ENCODE measurements around the gene C1GALT1. TPM values are rescaled to one million over a fixed set of nuclear protein-coding genes. Genes with fewer than 3 reads are reported as not detected.
"Not testable (repeated sequence)": the region's sequence is repeated elsewhere in the genome, so short reads cannot be mapped to it uniquely, and the experiment has no call there.

The C1GALT1 gene
- total RNA-seq, 1 donor from 2014 or later = 31.1 TPM

DNA sequence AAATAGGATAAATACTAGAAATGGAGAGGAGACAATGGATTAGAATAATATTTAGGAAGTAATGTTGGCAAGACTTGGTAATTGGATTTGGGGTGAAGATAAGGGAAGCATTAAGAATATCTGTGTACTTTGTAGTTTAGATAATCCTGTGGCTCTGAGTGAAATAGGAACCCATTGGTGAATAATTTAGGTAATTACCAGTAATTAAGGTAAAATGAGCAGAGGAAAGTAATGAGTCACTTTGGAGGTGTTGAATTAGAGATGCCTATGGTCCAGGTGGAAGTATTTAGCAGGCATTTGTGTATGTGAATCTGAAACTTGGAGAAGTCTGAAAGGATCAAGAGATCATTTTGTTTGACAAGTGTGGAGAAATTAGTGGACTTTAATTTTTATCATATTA lies 5.7 kb downstream of the C1GALT1 start:
- Histone ChIP-seq H3K36me3 (ENCODE audit: control insufficient read depth, insufficient read depth, low read length) (no peaks in the 10 kb centered on the region), H3K27me3 (ENCODE audit: control insufficient read depth, insufficient read depth, low read length) (no peaks in the 10 kb centered on the region), H3K4me3 (ENCODE audit: low read depth, low read length) (no peak overlapping the region)
- FAIRE-seq (no peak), DNase-seq (ENCODE audit: low read depth) (no peak)
- TF ChIP-seq, protein P1, sequence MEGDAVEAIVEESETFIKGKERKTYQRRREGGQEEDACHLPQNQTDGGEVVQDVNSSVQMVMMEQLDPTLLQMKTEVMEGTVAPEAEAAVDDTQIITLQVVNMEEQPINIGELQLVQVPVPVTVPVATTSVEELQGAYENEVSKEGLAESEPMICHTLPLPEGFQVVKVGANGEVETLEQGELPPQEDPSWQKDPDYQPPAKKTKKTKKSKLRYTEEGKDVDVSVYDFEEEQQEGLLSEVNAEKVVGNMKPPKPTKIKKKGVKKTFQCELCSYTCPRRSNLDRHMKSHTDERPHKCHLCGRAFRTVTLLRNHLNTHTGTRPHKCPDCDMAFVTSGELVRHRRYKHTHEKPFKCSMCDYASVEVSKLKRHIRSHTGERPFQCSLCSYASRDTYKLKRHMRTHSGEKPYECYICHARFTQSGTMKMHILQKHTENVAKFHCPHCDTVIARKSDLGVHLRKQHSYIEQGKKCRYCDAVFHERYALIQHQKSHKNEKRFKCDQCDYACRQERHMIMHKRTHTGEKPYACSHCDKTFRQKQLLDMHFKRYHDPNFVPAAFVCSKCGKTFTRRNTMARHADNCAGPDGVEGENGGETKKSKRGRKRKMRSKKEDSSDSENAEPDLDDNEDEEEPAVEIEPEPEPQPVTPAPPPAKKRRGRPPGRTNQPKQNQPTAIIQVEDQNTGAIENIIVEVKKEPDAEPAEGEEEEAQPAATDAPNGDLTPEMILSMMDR (IDR thresholded peaks at IDR 0.05; ENCODE audit: insufficient read depth, low read length, severe bottlenecking) = no peak

GRCh38 chr7:7188742-7189141 lies 6.4 kb downstream of the C1GALT1 start:
- FAIRE-seq = no peak
- no peaks in the 10 kb centered on the region for H3K36me3 ChIP-seq (ENCODE audit: control insufficient read depth, insufficient read depth, low read length)
- H3K4me3 ChIP-seq (ENCODE audit: low read depth, low read length) = no peak overlapping the region
- no peaks in the 10 kb centered on the region for H3K27me3 ChIP-seq (ENCODE audit: control insufficient read depth, insufficient read depth, low read length)
- DNase-seq (ENCODE audit: low read depth) = no peak
- TF ChIP-seq, protein P1 (IDR thresholded peaks at IDR 0.05; ENCODE audit: insufficient read depth, low read length, severe bottlenecking) = no peak

DNA sequence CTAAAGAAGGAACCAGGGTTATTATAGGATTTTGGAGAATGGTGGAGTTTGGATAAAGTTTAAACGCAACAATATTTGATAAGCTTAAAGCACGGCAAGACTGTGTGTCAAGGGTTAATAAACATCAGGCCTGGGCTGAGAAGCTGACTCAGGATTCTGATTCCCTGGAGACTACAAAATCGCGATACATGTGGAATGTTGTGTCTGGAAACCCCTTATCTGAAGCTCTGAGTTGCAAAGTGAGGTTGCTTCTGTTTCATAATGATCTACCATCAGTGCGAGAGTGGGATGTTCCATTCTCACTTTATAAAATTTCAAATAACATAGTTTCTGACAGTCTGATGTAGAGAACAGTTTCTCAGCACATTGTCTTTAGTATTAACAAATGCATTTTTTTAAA lies 7.8 kb downstream of the C1GALT1 start:
- Histone ChIP-seq H3K27me3 (ENCODE audit: control insufficient read depth, insufficient read depth, low read length) (no peaks in the 10 kb centered on the region), H3K36me3 (ENCODE audit: control insufficient read depth, insufficient read depth, low read length) (no peaks in the 10 kb centered on the region), H3K4me3 (ENCODE audit: low read depth, low read length) (no peak overlapping the region)
- no peak for DNase-seq (ENCODE audit: low read depth)
- no peak for FAIRE-seq
- TF ChIP-seq, protein P1 (IDR thresholded peaks at IDR 0.05; ENCODE audit: insufficient read depth, low read length, severe bottlenecking) = no peak

GRCh38 chr7:7191137-7191536 lies 8.8 kb downstream of the C1GALT1 start:
- TF ChIP-seq, protein P1 (IDR thresholded peaks at IDR 0.05; ENCODE audit: insufficient read depth, low read length, severe bottlenecking) = no peak
- FAIRE-seq (no peak), DNase-seq (ENCODE audit: low read depth) (no peak)
- no peaks in the 10 kb centered on the region for H3K27me3 ChIP-seq (ENCODE audit: control insufficient read depth, insufficient read depth, low read length)
- no peaks in the 10 kb centered on the region for H3K36me3 ChIP-seq (ENCODE audit: control insufficient read depth, insufficient read depth, low read length)
- no peak overlapping the region for H3K4me3 ChIP-seq (ENCODE audit: low read depth, low read length)

DNA sequence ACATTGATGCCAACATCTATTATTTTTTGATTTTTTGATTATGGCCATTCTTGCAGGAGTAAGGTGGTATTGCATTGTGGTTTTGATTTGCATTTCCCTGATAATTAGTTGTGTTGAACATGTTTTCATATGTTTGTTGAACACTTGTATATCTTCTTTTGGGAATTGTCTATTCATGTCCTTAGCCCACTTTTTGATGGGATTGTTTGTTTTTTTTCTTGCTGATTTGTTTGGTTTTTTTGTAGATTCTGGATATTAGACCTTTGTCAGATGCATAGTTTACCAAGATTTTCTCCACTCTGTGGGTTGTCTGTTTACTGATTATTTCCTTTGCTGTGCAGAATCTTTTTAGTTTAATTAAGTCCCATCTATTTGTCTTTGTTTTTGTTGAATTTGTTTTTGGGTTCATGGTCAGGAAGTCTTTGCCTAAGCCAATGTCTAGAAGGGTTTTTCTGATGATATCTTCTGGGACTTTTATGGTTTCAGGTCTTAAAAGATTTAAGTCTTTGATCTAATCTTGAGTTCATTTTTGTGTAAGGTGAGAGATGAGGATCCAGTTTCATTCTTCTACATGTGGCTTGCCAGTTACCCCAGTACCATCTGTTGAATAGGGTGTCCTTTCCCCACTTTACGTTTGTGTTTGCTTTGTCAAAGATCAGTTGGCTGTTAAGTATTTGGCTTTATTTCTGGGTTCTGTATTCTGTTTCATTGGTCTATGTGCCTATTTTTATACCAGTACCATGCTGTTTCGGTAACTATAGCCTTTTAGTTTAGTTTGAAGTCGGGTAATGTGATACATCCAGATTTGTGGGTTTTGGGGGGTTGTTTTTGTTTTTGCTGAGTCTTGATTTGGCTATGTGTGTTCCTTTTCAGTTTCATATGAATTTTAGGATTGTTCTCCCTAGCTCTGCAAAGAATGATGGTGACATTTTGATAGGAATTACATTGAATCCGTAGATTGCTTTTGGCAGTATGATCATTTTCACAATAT lies 10.7 kb downstream of the C1GALT1 start:
- not testable (repeated sequence) for H3K36me3 ChIP-seq (ENCODE audit: control insufficient read depth, insufficient read depth, low read length); H3K4me3 ChIP-seq (ENCODE audit: low read depth, low read length); H3K27me3 ChIP-seq (ENCODE audit: control insufficient read depth, insufficient read depth, low read length); DNase-seq (ENCODE audit: low read depth); FAIRE-seq

GRCh38 chr7:7199592-7199991 lies 17.2 kb downstream of the C1GALT1 start:
- H3K27me3 ChIP-seq (ENCODE audit: control insufficient read depth, insufficient read depth, low read length); FAIRE-seq; H3K4me3 ChIP-seq (ENCODE audit: low read depth, low read length); DNase-seq (ENCODE audit: low read depth); H3K36me3 ChIP-seq (ENCODE audit: control insufficient read depth, insufficient read depth, low read length): not testable (repeated sequence)

DNA sequence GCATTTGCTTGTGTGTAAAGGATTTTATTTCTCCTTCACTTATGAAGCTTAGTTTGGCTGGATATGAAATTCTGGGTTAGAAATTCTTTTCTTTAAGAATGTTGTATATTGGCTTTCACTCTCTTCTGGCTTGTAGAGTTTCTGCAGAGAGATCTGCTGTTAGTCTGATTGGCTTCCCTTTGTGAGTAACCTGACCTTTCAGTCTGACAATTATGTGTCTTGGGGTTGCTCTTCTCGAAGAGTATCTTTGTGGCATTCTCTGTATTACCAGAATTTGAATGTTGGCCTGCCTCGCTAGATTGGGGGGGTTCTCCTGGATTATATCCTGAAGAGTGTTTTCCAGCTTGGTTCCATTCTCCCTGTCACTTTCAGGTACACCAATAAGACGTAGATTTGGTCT lies 17.9 kb downstream of the C1GALT1 start:
- not testable (repeated sequence) for H3K27me3 ChIP-seq (ENCODE audit: control insufficient read depth, insufficient read depth, low read length); H3K36me3 ChIP-seq (ENCODE audit: control insufficient read depth, insufficient read depth, low read length); H3K4me3 ChIP-seq (ENCODE audit: low read depth, low read length); DNase-seq (ENCODE audit: low read depth); FAIRE-seq
